Vagina (tissue), 2 donors: ENCODE results near the gene FAXDC2. TPM values are rescaled to one million over a fixed set of nuclear protein-coding genes. Genes with fewer than 3 reads are reported as not detected.
A peak's percentile ranks its signal among the peaks of the same experiment; 100 is the strongest.

Experiments
- DNase-seq, 2 donors: peaks; one replicate each; pipeline ENCODE4 v3.0.0-alpha.2; 2017; ENCODE audit errors: extremely low spot score in 2 of 2
- H3K27ac ChIP-seq: fragments of 200-600 bp; sonication (generic); one replicate; pipeline ENCODE4 v1.5.1; 2019
- H3K27me3 ChIP-seq: fragments of 200-600 bp; sonication (generic); one replicate; pipeline ENCODE4 v1.5.1; 2019
- H3K36me3 ChIP-seq, 2 donors: fragments of 200-600 bp; sonication (generic); one replicate each; pipeline ENCODE4 v1.5.1; 2017 to 2019
- H3K4me1 ChIP-seq: fragments of 200-600 bp; sonication (generic); one replicate; pipeline ENCODE4 v1.5.1; 2019
- H3K4me3 ChIP-seq, 2 donors: fragments of 200-600 bp; sonication (generic); 1 replicate in 1 of 2; 2 replicates in 1 of 2; pipeline ENCODE4 v1.5.1; 2016 to 2019
- H3K9me3 ChIP-seq: fragments of 200-600 bp; sonication (generic); one replicate; pipeline ENCODE4 v1.5.1; 2019
- POLR2A ChIP-seq, 2 donors: fragments of 450-650 bp; IDR thresholded peaks; one replicate each; pipeline ENCODE4 v1.6.1; 2017; ENCODE audit warnings: antibody characterized with exemption in 2 of 2, mild to moderate bottlenecking in 2 of 2, moderate library complexity in 2 of 2
- POLR2AphosphoS5 ChIP-seq, 2 donors: sonication (generic); formaldehyde crosslinking; IDR thresholded peaks; one replicate each; pipeline ENCODE4 v1.9.0; 2017; ENCODE audit warnings: antibody characterized with exemption in 2 of 2, mild to moderate bottlenecking in 2 of 2, low read depth in 1 of 2; ENCODE audit not compliant: insufficient read depth in 1 of 2
- intact Hi-C: fragments of 100-400 bp; cut with DNase I; formaldehyde crosslinking; loops from one replicate; pipeline ENCODE4 v1.15.1; 2023
- total RNA-seq: library from RNA; depleted of rRNA; stranded (reverse); fragments of >200 nt; gene quantifications from one replicate; pipeline ENCODE4 v1.2.3, GENCODE V29; 2016
- TF ChIP-seq, protein P1 (sequence below), 3 experiments: fragments of 450-650 bp in 2 of 3; fragments of 200-600 bp in 1 of 3; sonication (generic) in 1 of 3; IDR thresholded peaks; one replicate each; pipeline ENCODE4 v1.5.1; 2017 to 2019; ENCODE audit warnings: antibody characterized with exemption in 3 of 3, mild to moderate bottlenecking in 2 of 3, moderate library complexity in 2 of 3

The FAXDC2 gene
- total RNA-seq, 1 donor from 2014 or later = 35.4 TPM

DNA sequence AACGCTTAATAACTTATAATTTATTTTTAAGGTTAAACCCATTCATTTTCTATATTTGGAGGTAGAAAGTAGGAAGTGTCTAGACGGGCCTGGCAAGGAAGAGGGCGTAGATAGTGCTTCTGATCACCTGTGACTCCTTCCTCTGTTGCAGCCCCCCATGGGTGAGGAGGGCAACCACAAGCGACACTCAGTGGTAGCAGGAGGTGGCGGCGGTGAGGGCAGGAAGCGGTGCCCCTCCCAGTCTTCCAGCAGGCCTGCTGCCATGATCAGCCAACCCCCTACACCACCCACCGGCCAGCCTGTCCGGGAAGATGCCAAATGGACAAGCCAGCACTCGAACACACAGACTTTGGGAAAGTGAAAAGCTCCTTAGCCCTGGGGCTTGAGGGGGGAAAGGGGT is 36.7 kb downstream of the FAXDC2 start:
- no peak for DNase-seq
- no peak overlapping the region for H3K4me3 ChIP-seq
- no peak overlapping the region for H3K27ac ChIP-seq
- H3K4me1 ChIP-seq = no peaks in the 10 kb centered on the region
- TF ChIP-seq POLR2A (IDR thresholded peaks at IDR 0.05) (no peak), POLR2AphosphoS5 (IDR thresholded peaks at IDR 0.05; ENCODE audit: insufficient read depth in 1 of 2, low read depth in 1 of 2) (no peak)
- TF ChIP-seq, protein P1, sequence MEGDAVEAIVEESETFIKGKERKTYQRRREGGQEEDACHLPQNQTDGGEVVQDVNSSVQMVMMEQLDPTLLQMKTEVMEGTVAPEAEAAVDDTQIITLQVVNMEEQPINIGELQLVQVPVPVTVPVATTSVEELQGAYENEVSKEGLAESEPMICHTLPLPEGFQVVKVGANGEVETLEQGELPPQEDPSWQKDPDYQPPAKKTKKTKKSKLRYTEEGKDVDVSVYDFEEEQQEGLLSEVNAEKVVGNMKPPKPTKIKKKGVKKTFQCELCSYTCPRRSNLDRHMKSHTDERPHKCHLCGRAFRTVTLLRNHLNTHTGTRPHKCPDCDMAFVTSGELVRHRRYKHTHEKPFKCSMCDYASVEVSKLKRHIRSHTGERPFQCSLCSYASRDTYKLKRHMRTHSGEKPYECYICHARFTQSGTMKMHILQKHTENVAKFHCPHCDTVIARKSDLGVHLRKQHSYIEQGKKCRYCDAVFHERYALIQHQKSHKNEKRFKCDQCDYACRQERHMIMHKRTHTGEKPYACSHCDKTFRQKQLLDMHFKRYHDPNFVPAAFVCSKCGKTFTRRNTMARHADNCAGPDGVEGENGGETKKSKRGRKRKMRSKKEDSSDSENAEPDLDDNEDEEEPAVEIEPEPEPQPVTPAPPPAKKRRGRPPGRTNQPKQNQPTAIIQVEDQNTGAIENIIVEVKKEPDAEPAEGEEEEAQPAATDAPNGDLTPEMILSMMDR (IDR thresholded peaks at IDR 0.05) = no peak
- intact Hi-C loops = loop anchor here (5.0 kb wide), 1 partner anchor 146 kb away; no protein-coding TSS in a partner anchor
- no peaks in the 10 kb centered on the region for H3K9me3 ChIP-seq
- peaks cover 0 to 82% of the 10 kb centered on the region in 2 donors for H3K36me3 ChIP-seq
- no peaks in the 10 kb centered on the region for H3K27me3 ChIP-seq

DNA sequence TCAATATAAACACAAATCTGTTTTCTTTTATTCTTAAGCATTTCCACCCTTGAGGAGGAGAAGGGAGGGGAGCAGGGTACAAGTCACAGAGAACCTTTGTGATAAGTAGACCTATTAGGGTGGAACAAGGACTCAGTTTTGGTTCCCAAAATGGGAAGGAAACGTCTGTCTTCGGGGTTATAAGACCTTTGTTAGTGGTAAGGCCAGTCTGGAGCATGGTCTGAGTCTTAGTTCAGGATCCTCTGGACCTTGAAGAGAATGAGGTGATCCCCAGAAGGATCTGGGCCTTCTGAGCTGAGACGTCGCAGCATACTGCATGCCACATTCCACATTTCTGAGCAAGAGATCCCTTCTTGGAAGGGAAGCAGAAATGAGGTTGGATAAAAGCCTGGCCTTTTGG is 37.2 kb downstream of the FAXDC2 start:
- Histone ChIP-seq H3K4me1 (no peaks in the 10 kb centered on the region), H3K27ac (no peak overlapping the region), H3K4me3 (no peak overlapping the region), H3K9me3 (no peaks in the 10 kb centered on the region), H3K27me3 (no peaks in the 10 kb centered on the region), H3K36me3 (peaks cover 0 to 88% of the 10 kb centered on the region in 2 donors)
- no peak for TF ChIP-seq POLR2AphosphoS5 (IDR thresholded peaks at IDR 0.05; ENCODE audit: insufficient read depth in 1 of 2, low read depth in 1 of 2)
- TF ChIP-seq, protein P1 (IDR thresholded peaks at IDR 0.05) = no peak
- TF ChIP-seq POLR2A (IDR thresholded peaks at IDR 0.05) = no peak
- intact Hi-C loops = loop anchor here (5.0 kb wide), 1 partner anchor 146 kb away; no protein-coding TSS in a partner anchor
- DNase-seq = no peak

DNA sequence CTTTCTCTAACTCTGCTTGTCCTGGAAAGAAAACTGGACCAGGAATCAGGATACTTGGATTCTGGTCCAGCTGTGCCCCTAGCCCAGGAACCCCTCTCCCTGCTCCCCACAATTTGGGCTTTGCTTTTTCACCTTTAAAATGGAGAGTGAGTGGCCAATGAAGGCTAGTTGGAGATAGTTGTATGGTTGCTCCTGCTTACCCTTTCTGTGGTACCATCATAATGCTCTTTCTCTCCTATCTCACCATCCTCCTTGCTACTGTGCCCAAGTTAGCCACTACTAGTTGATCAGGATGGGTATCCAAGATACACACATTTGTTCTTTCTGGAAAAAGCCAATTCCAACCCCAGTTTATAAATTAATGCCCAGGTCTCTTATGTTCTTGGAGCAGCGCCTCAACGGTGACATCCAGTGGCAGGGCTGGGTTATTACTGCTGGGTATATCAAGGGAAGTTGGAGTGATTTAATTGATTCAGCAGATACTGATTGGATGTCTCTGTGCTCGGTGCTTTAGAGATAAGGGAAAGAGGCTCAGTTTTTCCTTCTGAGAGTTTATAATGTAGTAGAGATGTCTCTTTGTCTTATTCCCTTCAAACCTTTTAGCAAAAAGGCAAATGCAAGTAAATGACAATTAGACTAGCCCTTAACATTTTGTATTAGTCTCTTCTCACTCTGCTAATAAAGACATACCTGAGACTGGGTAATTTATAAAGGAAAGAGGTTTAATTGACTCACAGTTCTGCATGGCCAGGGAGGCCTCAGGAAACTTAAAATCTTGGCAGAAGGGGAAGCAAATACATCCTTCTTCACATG is 38.5 kb downstream of the FAXDC2 start:
- intact Hi-C loops = loop anchor here (5.0 kb wide), 1 partner anchor 145 kb away; no protein-coding TSS in a partner anchor
- H3K4me3 ChIP-seq = no peak overlapping the region
- H3K36me3 ChIP-seq = peaks cover 0 to 88% of the 10 kb centered on the region in 2 donors
- H3K4me1 ChIP-seq = no peaks in the 10 kb centered on the region
- no peak for DNase-seq
- H3K27ac ChIP-seq = no peak overlapping the region
- no peaks in the 10 kb centered on the region for H3K27me3 ChIP-seq
- H3K9me3 ChIP-seq = no peaks in the 10 kb centered on the region
- TF ChIP-seq POLR2A (IDR thresholded peaks at IDR 0.05) (no peak), POLR2AphosphoS5 (IDR thresholded peaks at IDR 0.05; ENCODE audit: insufficient read depth in 1 of 2, low read depth in 1 of 2) (no peak)
- TF ChIP-seq, protein P1 (IDR thresholded peaks at IDR 0.05) = peak; percentile 57 to 85 (median 72)

DNA sequence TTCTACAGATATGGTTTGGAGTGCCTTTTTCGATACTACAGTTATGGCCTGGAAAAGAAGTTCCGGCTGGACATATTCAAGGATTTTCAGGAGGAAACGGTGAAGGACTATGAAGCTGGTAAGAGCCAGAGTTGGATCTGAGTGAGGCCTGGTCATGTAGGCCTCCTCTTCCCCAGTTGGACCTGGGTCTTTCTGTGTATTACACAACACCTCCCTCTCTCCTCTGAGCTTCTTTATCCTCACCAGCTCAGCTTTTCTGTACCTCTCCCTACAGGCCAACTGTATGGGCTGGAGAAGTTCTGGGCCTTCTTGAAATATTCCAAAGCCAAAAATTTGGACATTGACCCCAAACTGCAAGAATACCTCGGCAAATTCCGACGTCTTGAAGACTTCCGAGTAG is 39.2 kb downstream of the FAXDC2 start:
- H3K4me1 ChIP-seq = no peaks in the 10 kb centered on the region
- H3K27me3 ChIP-seq = no peaks in the 10 kb centered on the region
- H3K4me3 ChIP-seq = no peak overlapping the region
- no peak overlapping the region for H3K27ac ChIP-seq
- TF ChIP-seq POLR2AphosphoS5 (IDR thresholded peaks at IDR 0.05; ENCODE audit: insufficient read depth in 1 of 2, low read depth in 1 of 2) (no peak), POLR2A (IDR thresholded peaks at IDR 0.05) (no peak)
- TF ChIP-seq, protein P1 (IDR thresholded peaks at IDR 0.05) = no peak
- no peaks in the 10 kb centered on the region for H3K9me3 ChIP-seq
- H3K36me3 ChIP-seq = peaks cover 0 to 88% of the 10 kb centered on the region in 2 donors
- DNase-seq = no peak
- intact Hi-C loops = loop anchor here (5.0 kb wide), 1 partner anchor 144 kb away; no protein-coding TSS in a partner anchor

DNA sequence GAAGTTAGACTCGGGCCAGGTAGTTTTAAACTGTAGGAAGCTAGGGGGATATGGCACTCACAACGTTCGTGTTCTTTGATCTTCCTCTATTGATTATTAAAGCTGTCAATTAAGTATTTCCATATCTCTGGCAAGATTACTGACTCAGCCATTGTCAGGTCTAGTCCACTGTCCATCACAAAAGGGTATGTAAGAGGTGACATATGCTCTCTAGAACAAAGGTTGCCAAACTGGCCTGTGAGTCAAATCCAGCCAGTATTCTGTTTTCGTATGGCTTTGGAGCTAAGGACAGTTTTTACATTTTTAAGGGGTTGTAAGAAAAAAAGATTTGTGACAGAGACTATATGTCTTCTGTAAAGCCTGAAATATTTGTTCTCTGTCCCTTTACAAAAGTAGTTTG is 44.2 kb downstream of the FAXDC2 start:
- no peaks in the 10 kb centered on the region for H3K27me3 ChIP-seq
- peaks cover 6 to 92% of the 10 kb centered on the region in 2 donors for H3K36me3 ChIP-seq
- intact Hi-C loops = no loop called here
- TF ChIP-seq POLR2AphosphoS5 (IDR thresholded peaks at IDR 0.05; ENCODE audit: insufficient read depth in 1 of 2, low read depth in 1 of 2) = no peak
- TF ChIP-seq, protein P1 (IDR thresholded peaks at IDR 0.05) = no peak
- no peak for TF ChIP-seq POLR2A (IDR thresholded peaks at IDR 0.05)
- no peak for DNase-seq
- H3K9me3 ChIP-seq = no peaks in the 10 kb centered on the region
- H3K4me1 ChIP-seq = no peaks in the 10 kb centered on the region
- no peak overlapping the region for H3K27ac ChIP-seq
- H3K4me3 ChIP-seq = no peak overlapping the region
